GM10266 (cell line): Measurements from ENCODE around the gene LRP1B.

Experiments
- DNase-seq: peaks from one replicate; pipeline ENCODE4 v3.0.0; 2012; ENCODE audit errors: extremely low spot score
- TF ChIP-seq, protein P1 (sequence below): IDR thresholded peaks from 2 replicates; pipeline ENCODE4 v1.5.1; 2012; ENCODE audit warnings: mild to moderate bottlenecking, low read depth; ENCODE audit not compliant: control insufficient read depth, insufficient read depth; ENCODE audit errors: missing control alignments

Gene LRP1B

DNA sequence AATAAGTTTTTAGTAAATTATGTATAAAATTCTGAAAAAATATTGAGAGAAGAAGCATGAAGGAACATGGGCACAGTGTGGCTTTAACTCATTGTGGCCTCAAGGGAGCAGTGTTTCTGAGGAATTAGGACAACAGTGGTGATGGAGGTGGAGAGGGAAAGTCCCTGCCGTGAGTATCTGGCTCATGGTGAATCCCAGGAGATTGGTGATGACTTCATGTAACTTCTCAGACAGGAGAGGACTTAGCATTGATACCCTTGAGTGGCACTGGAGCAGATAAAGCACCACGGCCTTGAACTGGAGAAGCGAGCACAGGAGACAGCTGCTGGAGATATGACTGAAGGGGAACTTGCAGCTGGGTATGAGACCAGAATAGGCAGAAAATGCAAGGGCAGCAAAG, 35.0 kb upstream of the LRP1B start:
- TF ChIP-seq, protein P1, sequence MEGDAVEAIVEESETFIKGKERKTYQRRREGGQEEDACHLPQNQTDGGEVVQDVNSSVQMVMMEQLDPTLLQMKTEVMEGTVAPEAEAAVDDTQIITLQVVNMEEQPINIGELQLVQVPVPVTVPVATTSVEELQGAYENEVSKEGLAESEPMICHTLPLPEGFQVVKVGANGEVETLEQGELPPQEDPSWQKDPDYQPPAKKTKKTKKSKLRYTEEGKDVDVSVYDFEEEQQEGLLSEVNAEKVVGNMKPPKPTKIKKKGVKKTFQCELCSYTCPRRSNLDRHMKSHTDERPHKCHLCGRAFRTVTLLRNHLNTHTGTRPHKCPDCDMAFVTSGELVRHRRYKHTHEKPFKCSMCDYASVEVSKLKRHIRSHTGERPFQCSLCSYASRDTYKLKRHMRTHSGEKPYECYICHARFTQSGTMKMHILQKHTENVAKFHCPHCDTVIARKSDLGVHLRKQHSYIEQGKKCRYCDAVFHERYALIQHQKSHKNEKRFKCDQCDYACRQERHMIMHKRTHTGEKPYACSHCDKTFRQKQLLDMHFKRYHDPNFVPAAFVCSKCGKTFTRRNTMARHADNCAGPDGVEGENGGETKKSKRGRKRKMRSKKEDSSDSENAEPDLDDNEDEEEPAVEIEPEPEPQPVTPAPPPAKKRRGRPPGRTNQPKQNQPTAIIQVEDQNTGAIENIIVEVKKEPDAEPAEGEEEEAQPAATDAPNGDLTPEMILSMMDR = peak; percentile 38
- peak; percentile 32 for DNase-seq

DNA sequence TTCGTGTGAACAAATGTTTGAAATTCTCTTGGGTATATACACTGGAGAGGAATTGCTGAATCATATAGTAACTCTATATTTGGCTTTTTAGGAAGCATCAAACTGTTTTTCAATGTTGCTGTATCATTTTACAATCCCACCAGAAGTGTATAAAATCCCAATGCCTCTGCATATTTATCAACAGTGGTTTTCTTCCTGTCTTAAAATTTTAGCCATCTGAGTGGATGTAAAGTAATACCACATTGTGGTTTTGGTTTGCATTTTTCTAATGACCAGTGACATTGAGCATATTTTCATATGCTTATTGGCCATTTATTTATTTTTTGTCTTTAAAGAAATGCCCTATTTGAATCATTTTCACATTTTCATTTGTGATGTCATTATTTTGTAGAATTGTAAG, 22.8 kb upstream of the LRP1B start:
- TF ChIP-seq, protein P1 = no peak
- no peak for DNase-seq

DNA sequence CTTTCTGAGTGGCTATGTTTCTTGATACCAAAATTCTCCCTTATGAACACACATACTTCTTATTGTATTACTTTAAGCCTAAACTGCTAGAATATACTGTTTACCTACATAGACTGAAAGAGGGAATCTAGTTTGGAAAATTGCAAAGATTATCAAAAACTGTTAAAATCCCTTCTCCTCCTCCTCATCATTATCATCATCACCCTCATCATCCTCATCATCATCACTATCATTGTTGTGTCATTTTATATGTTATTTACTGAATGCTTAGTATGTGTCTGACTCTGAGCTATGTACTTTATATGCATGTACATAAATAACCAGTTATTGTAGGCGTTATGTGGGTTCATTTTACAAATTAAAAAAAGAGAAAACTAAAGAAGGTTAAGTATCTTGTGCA, 19.6 kb upstream of the LRP1B start:
- TF ChIP-seq, protein P1 = no peak
- no peak for DNase-seq

DNA sequence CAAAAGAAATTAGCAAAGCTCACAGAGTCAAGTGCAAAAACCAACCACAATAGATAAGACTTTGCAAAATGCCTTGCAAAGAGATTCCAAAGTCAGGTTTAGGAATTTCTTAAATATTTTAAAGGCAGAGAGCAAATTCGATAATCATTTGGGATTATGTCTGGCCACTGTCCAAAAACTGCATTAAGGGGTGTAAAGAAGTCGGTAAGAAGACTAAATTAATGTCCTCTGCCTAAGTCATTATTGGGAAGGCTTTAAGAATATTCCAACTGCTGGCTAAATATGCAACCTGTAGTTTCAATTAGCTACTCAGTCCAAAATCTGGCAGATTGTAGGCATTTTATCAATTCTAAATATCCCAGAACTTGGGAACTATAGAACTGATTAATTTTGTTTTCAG, 13.7 kb upstream of the LRP1B start:
- DNase-seq = no peak
- TF ChIP-seq, protein P1 = no peak

DNA sequence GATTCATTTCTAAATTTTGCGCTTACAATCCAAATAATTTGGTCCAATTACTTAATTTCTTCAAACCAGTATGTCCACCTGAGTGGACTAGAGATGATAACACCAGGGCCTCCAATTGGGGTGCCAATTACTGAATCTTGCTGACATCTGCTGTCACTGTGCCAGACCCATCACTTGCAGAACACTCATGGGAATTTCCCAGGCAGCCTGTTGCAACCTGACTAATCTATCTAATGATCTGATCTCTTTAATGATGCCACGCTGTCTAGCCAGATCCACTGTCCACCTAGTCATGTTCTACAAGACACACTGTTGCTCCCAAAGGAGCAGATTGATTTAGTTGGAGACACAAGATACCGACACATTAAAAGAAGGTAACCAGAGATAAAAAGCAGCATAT, 11.8 kb upstream of the LRP1B start:
- no peak for DNase-seq
- TF ChIP-seq, protein P1 = no peak

DNA sequence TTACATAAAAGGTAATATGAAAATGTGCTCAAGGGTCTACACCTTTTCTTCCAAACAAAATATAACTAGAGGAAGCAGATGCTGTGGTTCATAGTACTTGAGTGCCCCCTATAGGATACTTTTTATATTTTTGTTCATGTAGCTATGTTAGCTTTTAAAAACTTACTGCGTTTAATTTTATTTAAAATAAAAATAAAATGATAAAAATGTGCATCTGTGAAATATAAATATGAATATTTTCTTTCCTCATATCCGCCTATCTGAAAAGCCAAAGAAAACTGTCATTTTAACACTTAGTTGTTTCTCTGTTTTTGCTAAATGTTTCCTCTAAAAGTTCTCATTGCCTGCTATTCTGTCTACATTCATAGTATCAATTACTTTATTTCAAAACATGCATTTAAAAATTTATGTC, 9.6 kb upstream of the LRP1B start:
- TF ChIP-seq, protein P1 = peak; percentile 39
- DNase-seq = no peak

DNA sequence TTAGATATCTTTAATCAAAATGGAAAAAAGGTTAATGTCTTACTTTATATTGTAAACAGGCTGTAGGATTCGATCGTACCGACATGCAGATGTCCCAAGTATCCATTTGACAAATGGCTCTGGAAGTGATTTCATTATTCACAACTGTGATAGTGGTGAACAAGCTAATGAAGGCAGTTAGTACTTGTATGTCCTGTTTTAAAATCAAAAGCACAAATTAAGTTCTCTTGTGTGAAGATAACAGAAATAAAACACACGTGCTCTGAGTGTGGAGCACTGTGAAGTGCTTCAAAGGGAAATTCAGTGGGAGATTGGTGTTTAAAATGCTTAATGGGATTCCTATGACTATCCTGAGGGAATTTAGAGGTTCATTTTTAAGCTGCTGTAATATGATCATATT, 8.6 kb upstream of the LRP1B start:
- no peak for DNase-seq
- TF ChIP-seq, protein P1 = no peak
